SK-N-SH (cell line): ENCODE measurements around the gene GRIN2A.

Experiments
- JUND ChIP-seq: IDR thresholded peaks from 2 replicates; pipeline ENCODE4 v1.4.0; 2012
- TF ChIP-seq, protein P1 (sequence below): fragments of 200-600 bp; sonication (generic); IDR thresholded peaks from 2 replicates; pipeline ENCODE4 v1.6.1; 2017; ENCODE audit warnings: antibody characterized with exemption, mild to moderate bottlenecking, moderate library complexity

DNA sequence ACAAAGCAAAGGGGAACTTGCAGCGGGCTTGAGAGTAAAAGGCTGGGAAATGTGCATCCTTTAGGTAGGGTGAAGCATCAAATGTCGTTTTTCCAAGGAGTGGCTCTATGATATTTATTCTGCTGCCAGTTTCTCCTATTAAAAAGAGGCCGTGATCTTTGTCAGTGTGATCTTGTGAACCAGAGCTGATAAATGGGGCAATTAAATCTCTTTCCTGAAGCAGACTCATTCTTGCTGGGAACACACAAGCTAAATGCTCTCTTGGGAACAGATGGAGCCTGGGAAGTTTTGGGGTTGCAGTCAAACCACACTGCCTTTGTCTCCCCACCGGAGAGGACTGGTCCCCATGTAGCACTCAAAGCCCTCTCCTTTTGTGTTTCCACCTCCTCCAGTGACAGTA lies 408.9 kb downstream of the GRIN2A start:
- TF ChIP-seq JUND: no peak
- TF ChIP-seq, protein P1, sequence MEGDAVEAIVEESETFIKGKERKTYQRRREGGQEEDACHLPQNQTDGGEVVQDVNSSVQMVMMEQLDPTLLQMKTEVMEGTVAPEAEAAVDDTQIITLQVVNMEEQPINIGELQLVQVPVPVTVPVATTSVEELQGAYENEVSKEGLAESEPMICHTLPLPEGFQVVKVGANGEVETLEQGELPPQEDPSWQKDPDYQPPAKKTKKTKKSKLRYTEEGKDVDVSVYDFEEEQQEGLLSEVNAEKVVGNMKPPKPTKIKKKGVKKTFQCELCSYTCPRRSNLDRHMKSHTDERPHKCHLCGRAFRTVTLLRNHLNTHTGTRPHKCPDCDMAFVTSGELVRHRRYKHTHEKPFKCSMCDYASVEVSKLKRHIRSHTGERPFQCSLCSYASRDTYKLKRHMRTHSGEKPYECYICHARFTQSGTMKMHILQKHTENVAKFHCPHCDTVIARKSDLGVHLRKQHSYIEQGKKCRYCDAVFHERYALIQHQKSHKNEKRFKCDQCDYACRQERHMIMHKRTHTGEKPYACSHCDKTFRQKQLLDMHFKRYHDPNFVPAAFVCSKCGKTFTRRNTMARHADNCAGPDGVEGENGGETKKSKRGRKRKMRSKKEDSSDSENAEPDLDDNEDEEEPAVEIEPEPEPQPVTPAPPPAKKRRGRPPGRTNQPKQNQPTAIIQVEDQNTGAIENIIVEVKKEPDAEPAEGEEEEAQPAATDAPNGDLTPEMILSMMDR: no peak
